Lower leg skin (tissue), 4 donors: ENCODE measurements around the gene ST6GALNAC3. TPM values are rescaled to one million over a fixed set of nuclear protein-coding genes. Genes with fewer than 3 reads are reported as not detected.

ENCODE experiments used
- DNase-seq, 2 donors: peaks; one replicate each; pipeline ENCODE4 v3.0.0-alpha.2; 2019; ENCODE audit warnings: low spot score in 2 of 2
- H3K4me3 ChIP-seq: fragments of 200-600 bp; sonication (generic); 2 replicates; pipeline ENCODE4 v1.5.1; 2017; ENCODE audit warnings: mild to moderate bottlenecking, low read depth; ENCODE audit not compliant: poor library complexity, severe bottlenecking
- CTCF ChIP-seq, 3 donors: fragments of 450-650 bp; IDR thresholded peaks; one replicate each; pipeline ENCODE4 v1.5.1; 2016; ENCODE audit warnings: antibody characterized with exemption in 3 of 3, mild to moderate bottlenecking in 3 of 3, moderate library complexity in 2 of 3
- POLR2A ChIP-seq, 2 donors: fragments of 450-650 bp; IDR thresholded peaks; one replicate each; pipeline ENCODE4 v1.6.1; 2016 to 2017; ENCODE audit warnings: antibody characterized with exemption in 2 of 2, mild to moderate bottlenecking in 1 of 2, moderate library complexity in 1 of 2
- WGBS, 2 donors: methylation state at CpG; one replicate each; pipeline ENCODE4 v1.1.5; 2018; 5-methylcytosine and 5-hydroxymethylcytosine counted together
- intact Hi-C: fragments of 100-400 bp; cut with DNase I; formaldehyde crosslinking; loops from one replicate; pipeline ENCODE4 v1.15.0; 2023; ENCODE audit warnings: low total_unique reads
- total RNA-seq, 4 donors: library from RNA; depleted of rRNA; stranded (reverse); fragments of >200 nt; gene quantifications; one replicate each; pipeline ENCODE4 v1.1.0, GENCODE V29; 2016

ST6GALNAC3 gene
- total RNA-seq, 4 donors from 2014 or later, result 1.5 to 3.8 (median 3.0) TPM

- H3K4me3 ChIP-seq, result no peak overlapping the region
- 97 to 100% methylated on average over 1 of the region's 1 CpG for WGBS, 2 donors
- TF ChIP-seq CTCF (IDR thresholded peaks at IDR 0.05), result no peak
- TF ChIP-seq POLR2A (IDR thresholded peaks at IDR 0.05), result no peak
- DNase-seq, result no peak
- intact Hi-C loops, result no loop called here
Measured at GRCh38 chr1:76470166-76470565, 395.6 kb downstream of the ST6GALNAC3 start.

- no peak overlapping the region for H3K4me3 ChIP-seq
- TF ChIP-seq CTCF (IDR thresholded peaks at IDR 0.05) (no peak), POLR2A (IDR thresholded peaks at IDR 0.05) (no peak)
- DNase-seq, result no peak
- intact Hi-C loops, result no loop called here
Measured at GRCh38 chr1:76471536-76471935, 397.0 kb downstream of the ST6GALNAC3 start.

GRCh38 chr1:76473591-76473990, 399.0 kb downstream of the ST6GALNAC3 start:
- 62 to 71% methylated on average over 1 of the region's 1 CpG for WGBS, 2 donors
- intact Hi-C loops, result no loop called here
- TF ChIP-seq CTCF (IDR thresholded peaks at IDR 0.05) (no peak), POLR2A (IDR thresholded peaks at IDR 0.05) (no peak)

GRCh38 chr1:76474922-76475321, 400.4 kb downstream of the ST6GALNAC3 start:
- DNase-seq, result no peak
- no peak overlapping the region for H3K4me3 ChIP-seq
- 83 to 90% methylated on average over 4 of the region's 4 CpGs for WGBS, 2 donors
- intact Hi-C loops, result no loop called here
- TF ChIP-seq CTCF (IDR thresholded peaks at IDR 0.05) (no peak), POLR2A (IDR thresholded peaks at IDR 0.05) (no peak)

More at GRCh38 chr1:76473591-76473990, 399.0 kb downstream of the ST6GALNAC3 start:
- H3K4me3 ChIP-seq, result no peak overlapping the region
- DNase-seq, result no peak

- intact Hi-C loops, result no loop called here
- DNase-seq, result no peak
- no peak overlapping the region for H3K4me3 ChIP-seq
- TF ChIP-seq CTCF (IDR thresholded peaks at IDR 0.05) (no peak), POLR2A (IDR thresholded peaks at IDR 0.05) (no peak)
Measured at GRCh38 chr1:76477156-76477555, 402.6 kb downstream of the ST6GALNAC3 start.

GRCh38 chr1:76480827-76481226, 406.3 kb downstream of the ST6GALNAC3 start:
- no peak overlapping the region for H3K4me3 ChIP-seq
- DNase-seq, result no peak
- no peak for TF ChIP-seq CTCF (IDR thresholded peaks at IDR 0.05)
- no peak for TF ChIP-seq POLR2A (IDR thresholded peaks at IDR 0.05)
- intact Hi-C loops, result no loop called here
